Body of pancreas (tissue), 4 donors: ENCODE data around the gene LTBP1. TPM values are rescaled to one million over a fixed set of nuclear protein-coding genes. Genes with fewer than 3 reads are reported as not detected.
"Not testable (repeated sequence)": the region's sequence is repeated elsewhere in the genome, so short reads cannot be mapped to it uniquely, and the experiment has no call there.

Experiments used
- ATAC-seq: fragments of 150-250 bp; one replicate; pipeline ENCODE4 v1.9.1; 2016
- DNase-seq, 4 donors: peaks; one replicate each; pipeline ENCODE4 v3.0.0-alpha.2; 2019
- H3K27ac ChIP-seq, 4 donors: fragments of 200-600 bp; sonication (generic); 1 replicate in 3 of 4; 2 replicates in 1 of 4; pipeline versions ENCODE4 v1.5.1 to v1.6.1; 2016 to 2019; ENCODE audit warnings: mild to moderate bottlenecking in 1 of 4, mixed read lengths in 1 of 4, moderate library complexity in 1 of 4
- H3K27me3 ChIP-seq, 2 donors: fragments of 200-600 bp; sonication (generic); one replicate each; pipeline ENCODE4 v1.6.0; 2016; ENCODE audit warnings: mild to moderate bottlenecking in 1 of 2
- H3K36me3 ChIP-seq, 2 donors: fragments of 200-600 bp; sonication (generic); replicated peaks in 1 of 2; 2 replicates each; pipeline ENCODE4 v1.5.1; 2016; ENCODE audit warnings: low read depth in 2 of 2; ENCODE audit not compliant: insufficient read depth in 1 of 2
- H3K4me1 ChIP-seq: fragments of 200-600 bp; sonication (generic); one replicate; pipeline ENCODE4 v1.6.0; 2016
- H3K4me3 ChIP-seq, 2 donors: fragments of 200-600 bp; sonication (generic); 1 replicate in 1 of 2; 2 replicates in 1 of 2; pipeline ENCODE4 v1.5.1; 2016 to 2019
- H3K9me3 ChIP-seq, 3 donors: fragments of 200-600 bp; sonication (generic); 1 replicate in 2 of 3; 2 replicates in 1 of 3; pipeline ENCODE4 v1.5.1; 2016
- CTCF ChIP-seq, 7 experiments: fragments of 450-650 bp in 4 of 7; fragments of 200-600 bp in 3 of 7; sonication (generic) in 3 of 7; IDR thresholded peaks; one replicate each; pipeline ENCODE4 v1.5.1; 2016 to 2019; ENCODE audit warnings: antibody characterized with exemption in 7 of 7
- POLR2A ChIP-seq, 3 donors: fragments of 450-650 bp; IDR thresholded peaks; one replicate each; pipeline ENCODE4 v1.6.1; 2016; ENCODE audit warnings: antibody characterized with exemption in 3 of 3, mild to moderate bottlenecking in 2 of 3
- WGBS, 2 donors: methylation state at CpG; one replicate each; pipeline ENCODE4 v1.1.5; 2017; 5-methylcytosine and 5-hydroxymethylcytosine counted together
- intact Hi-C: fragments of 100-400 bp; cut with DNase I; formaldehyde crosslinking; loops from one replicate; pipeline ENCODE4 v1.15.1; 2023
- total RNA-seq, 2 donors: library from RNA; depleted of rRNA; stranded (reverse); fragments of >200 nt; gene quantifications; one replicate each; pipeline ENCODE4 v1.1.0, GENCODE V29; 2016

The LTBP1 gene
- total RNA-seq, 2 donors from 2014 or later, result 8.8 to 10.2 TPM

DNA sequence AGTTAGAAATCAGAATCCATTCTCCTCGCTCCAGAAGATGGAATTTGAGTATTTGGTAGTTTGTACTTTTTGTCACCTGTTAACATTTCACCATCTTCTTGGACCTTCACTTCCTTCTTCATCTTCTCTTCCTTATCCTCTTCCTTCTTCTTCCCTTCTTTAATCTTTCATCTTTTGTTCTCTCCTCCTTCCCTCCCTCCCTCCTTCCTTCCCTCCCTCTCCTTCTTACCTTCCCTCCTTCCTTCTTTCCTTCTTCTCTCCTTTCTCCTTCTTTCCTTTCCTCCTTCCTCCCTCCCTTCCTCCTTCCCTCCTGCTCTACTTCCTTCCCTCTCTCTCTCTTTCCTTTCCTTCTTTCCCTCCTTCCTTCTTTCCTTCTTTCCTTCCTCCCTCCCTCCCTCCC lies 31.1 kb upstream of the LTBP1 start:
- ATAC-seq (no peak), DNase-seq (no peak)
- Histone ChIP-seq H3K36me3 (no peaks in the 10 kb centered on the region), H3K27ac (no peak overlapping the region), H3K9me3 (no peaks in the 10 kb centered on the region), H3K4me1 (no peaks in the 10 kb centered on the region), H3K4me3 (no peak overlapping the region), H3K27me3 (no peaks in the 10 kb centered on the region)
- 55 to 79% methylated on average over 1 of the region's 1 CpG for WGBS, 2 donors
- no peak for TF ChIP-seq CTCF (IDR thresholded peaks at IDR 0.05)
- no peak for TF ChIP-seq POLR2A (IDR thresholded peaks at IDR 0.05)
- intact Hi-C loops, result no loop called here

- Histone ChIP-seq H3K9me3 (no peaks in the 10 kb centered on the region), H3K36me3 (no peaks in the 10 kb centered on the region), H3K4me3 (no peak overlapping the region), H3K27ac (no peak overlapping the region), H3K27me3 (no peaks in the 10 kb centered on the region), H3K4me1 (no peaks in the 10 kb centered on the region)
- DNase-seq, result no peak
- WGBS, 2 donors, result 76 to 85% methylated on average over 6 of the region's 6 CpGs
- no peak for TF ChIP-seq POLR2A (IDR thresholded peaks at IDR 0.05)
- no peak for ATAC-seq
- intact Hi-C loops, result no loop called here
These were observed 28.0 kb upstream of the LTBP1 start for GRCh38 chr2:32918774-32919173.

GRCh38 chr2:32919901-32920300 lies 26.9 kb upstream of the LTBP1 start:
- H3K27me3 ChIP-seq, ATAC-seq, H3K4me3 ChIP-seq, intact Hi-C loops, H3K9me3 ChIP-seq, H3K4me1 ChIP-seq, H3K36me3 ChIP-seq, H3K27ac ChIP-seq, DNase-seq: not testable (repeated sequence)
- WGBS, 2 donors, result 82 to 86% methylated on average over 6 of the region's 6 CpGs

DNA sequence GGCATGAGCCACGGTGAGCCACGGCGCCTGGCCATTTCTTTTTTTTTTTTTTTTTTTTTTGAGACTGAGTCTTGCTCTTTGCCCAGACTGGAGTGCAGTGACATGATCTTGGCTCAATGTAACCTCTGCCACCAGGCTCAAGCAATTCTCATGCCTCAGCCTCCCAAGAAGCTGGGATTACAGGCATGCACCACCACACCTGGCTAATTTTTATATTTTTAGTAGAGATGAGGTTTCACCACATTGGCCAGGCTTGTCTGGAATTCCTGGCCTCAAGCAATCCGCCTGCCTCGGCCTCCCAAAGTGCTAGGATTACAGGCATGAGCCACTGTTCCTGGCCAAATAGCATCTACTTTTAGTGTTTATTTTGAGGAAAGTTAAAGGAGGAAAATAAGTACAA lies 25.3 kb upstream of the LTBP1 start:
- DNase-seq, intact Hi-C loops, H3K27me3 ChIP-seq, H3K27ac ChIP-seq, H3K36me3 ChIP-seq, H3K9me3 ChIP-seq, ATAC-seq, H3K4me3 ChIP-seq, H3K4me1 ChIP-seq: not testable (repeated sequence)
- 87 to 94% methylated on average over 5 of the region's 5 CpGs for WGBS, 2 donors

DNA sequence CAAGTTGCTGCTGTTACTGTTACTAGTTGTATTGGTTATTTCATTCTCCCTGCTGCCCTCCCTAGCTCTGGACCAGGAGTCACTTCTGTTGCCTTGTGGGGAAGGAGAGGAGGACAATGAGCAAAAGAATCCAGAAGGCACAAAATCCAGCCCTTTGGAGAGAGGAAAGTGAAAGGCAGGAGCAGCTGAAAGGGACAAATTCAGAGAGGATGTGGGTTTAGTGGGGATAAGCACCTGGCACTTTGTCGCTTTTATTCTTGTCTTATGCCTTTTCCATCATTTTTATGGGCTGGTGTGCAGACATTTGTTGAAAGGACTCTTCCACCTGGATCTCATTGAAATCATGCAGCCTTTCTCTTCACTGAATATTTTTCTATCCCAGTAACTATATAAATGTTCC lies 24.3 kb upstream of the LTBP1 start:
- DNase-seq (no peak), ATAC-seq (no peak)
- 80 to 84% methylated on average over 1 of the region's 1 CpG for WGBS, 2 donors
- intact Hi-C loops, result no loop called here
- H3K27me3 ChIP-seq, result no peaks in the 10 kb centered on the region
- H3K27ac ChIP-seq, result no peak overlapping the region
- no peaks in the 10 kb centered on the region for H3K9me3 ChIP-seq
- H3K4me3 ChIP-seq, result no peak overlapping the region
- no peak for TF ChIP-seq CTCF (IDR thresholded peaks at IDR 0.05)
- no peak for TF ChIP-seq POLR2A (IDR thresholded peaks at IDR 0.05)
- H3K36me3 ChIP-seq, result no peaks in the 10 kb centered on the region
- H3K4me1 ChIP-seq, result no peaks in the 10 kb centered on the region

GRCh38 chr2:32923109-32923508 lies 23.6 kb upstream of the LTBP1 start:
- no peak for TF ChIP-seq POLR2A (IDR thresholded peaks at IDR 0.05)
- TF ChIP-seq CTCF (IDR thresholded peaks at IDR 0.05), result no peak
- no peaks in the 10 kb centered on the region for H3K27me3 ChIP-seq
- intact Hi-C loops, result no loop called here
- WGBS, 2 donors, result 78 to 90% methylated on average over 2 of the region's 2 CpGs
- H3K36me3 ChIP-seq, result no peaks in the 10 kb centered on the region
- H3K27ac ChIP-seq, result no peak overlapping the region
- no peaks in the 10 kb centered on the region for H3K4me1 ChIP-seq
- H3K9me3 ChIP-seq, result no peaks in the 10 kb centered on the region
- H3K4me3 ChIP-seq, result no peak overlapping the region
- ATAC-seq (no peak), DNase-seq (no peak)
